GM19438 (cell line): ENCODE data around the gene NTSR2.

Experiments
- ATAC-seq: cut with Tn5 transposase; IDR thresholded peaks from one replicate; pipeline ENCODE4 v1.9.1; 2021; ENCODE audit warnings: low read depth; ENCODE audit not compliant: unreplicated experiment

Gene NTSR2

GRCh38 chr2:11669454-11670291 is at the start of gene NTSR2:
TSS of gene NTSR2 (minus strand) at chr2:11670195. CDS start at chr2:11670129, 66 bp downstream.
- no peak for ATAC-seq

GRCh38 chr2:11719230-11719977 is 49.4 kb upstream of the NTSR2 start:
- ATAC-seq = no peak

GRCh38 chr2:11718606-11719005 is 48.6 kb upstream of the NTSR2 start:
- no peak for ATAC-seq

GRCh38 chr2:11717623-11718022 is 47.6 kb upstream of the NTSR2 start:
- no peak for ATAC-seq

GRCh38 chr2:11716689-11717321 is 46.8 kb upstream of the NTSR2 start:
- no peak for ATAC-seq

- no peak for ATAC-seq
Observed at GRCh38 chr2:11715987-11716652, 46.1 kb upstream of the NTSR2 start.

- ATAC-seq = no peak
Observed at GRCh38 chr2:11713815-11714214, 43.8 kb upstream of the NTSR2 start.

GRCh38 chr2:11712866-11713265 is 42.9 kb upstream of the NTSR2 start:
- no peak for ATAC-seq

GRCh38 chr2:11711751-11712150 is 41.8 kb upstream of the NTSR2 start:
- no peak for ATAC-seq

GRCh38 chr2:11711354-11711716 is 41.3 kb upstream of the NTSR2 start:
- no peak for ATAC-seq

GRCh38 chr2:11710632-11711353 is 40.8 kb upstream of the NTSR2 start:
- ATAC-seq = no peak

GRCh38 chr2:11710210-11710609 is 40.2 kb upstream of the NTSR2 start:
- ATAC-seq = no peak

- ATAC-seq = no peak
Observed at GRCh38 chr2:11709293-11709692, 39.3 kb upstream of the NTSR2 start.

- no peak for ATAC-seq
Observed at GRCh38 chr2:11708106-11708505, 38.1 kb upstream of the NTSR2 start.

- no peak for ATAC-seq
Observed at GRCh38 chr2:11705711-11706110, 35.7 kb upstream of the NTSR2 start.

GRCh38 chr2:11705063-11705462 is 35.1 kb upstream of the NTSR2 start:
- ATAC-seq = no peak

GRCh38 chr2:11703700-11704099 is 33.7 kb upstream of the NTSR2 start:
- ATAC-seq = no peak

GRCh38 chr2:11702946-11703345 is 33.0 kb upstream of the NTSR2 start:
- no peak for ATAC-seq

- ATAC-seq = no peak
Observed at GRCh38 chr2:11701751-11702301, 31.8 kb upstream of the NTSR2 start.

GRCh38 chr2:11701206-11701605 is 31.2 kb upstream of the NTSR2 start:
- ATAC-seq = no peak
